H9 (cell line): Measurements from ENCODE around the gene CAGE1. TPM values are rescaled to one million over a fixed set of nuclear protein-coding genes. Genes with fewer than 3 reads are reported as not detected.

Source experiments
- DNase-seq: peaks from one replicate; pipeline ENCODE4 v3.0.0-alpha.2; 2017
- H2AFZ ChIP-seq: one replicate; pipeline ENCODE4 v1.6.1; 2013; ENCODE audit warnings: mild to moderate bottlenecking, low read length, control low read depth, moderate library complexity
- H2AK5ac ChIP-seq: 2 replicates; pipeline ENCODE4 v1.6.1; 2013; ENCODE audit warnings: low read length, control low read depth, mixed read lengths; ENCODE audit not compliant: insufficient read length
- H2BK120ac ChIP-seq: one replicate; pipeline ENCODE4 v1.6.1; 2013; ENCODE audit warnings: low read depth, mild to moderate bottlenecking, low read length, control low read depth, inconsistent platforms; ENCODE audit not compliant: poor library complexity, severe bottlenecking
- H2BK12ac ChIP-seq: 2 replicates; pipeline ENCODE4 v1.6.1; 2013; ENCODE audit warnings: low read length, control low read depth, mixed read lengths, low read depth; ENCODE audit not compliant: insufficient read length
- H2BK15ac ChIP-seq: 2 replicates; pipeline ENCODE4 v1.6.1; 2013; ENCODE audit warnings: low read depth, low read length, control low read depth
- H2BK20ac ChIP-seq: one replicate; pipeline ENCODE4 v1.6.1; 2013; ENCODE audit warnings: low read depth, mild to moderate bottlenecking, low read length, control low read depth, inconsistent platforms; ENCODE audit not compliant: poor library complexity, severe bottlenecking
- H2BK5ac ChIP-seq: 2 replicates; pipeline ENCODE4 v1.6.1; 2013; ENCODE audit warnings: low read length, control low read depth, mixed read lengths; ENCODE audit not compliant: insufficient read length
- H3K14ac ChIP-seq: 2 replicates; pipeline ENCODE4 v1.6.1; 2013; ENCODE audit warnings: low read length, control low read depth; ENCODE audit not compliant: insufficient read depth
- H3K18ac ChIP-seq: 2 replicates; pipeline ENCODE4 v1.6.1; 2013; ENCODE audit warnings: low read depth, mild to moderate bottlenecking, mixed read lengths, low read length, control low read depth; ENCODE audit not compliant: insufficient read length
- H3K23ac ChIP-seq: 2 replicates; pipeline ENCODE4 v1.6.1; 2013; ENCODE audit warnings: low read length, control low read depth, mixed read lengths, low read depth; ENCODE audit not compliant: insufficient read length
- H3K23me2 ChIP-seq: 2 replicates; pipeline ENCODE4 v1.6.1; 2013; ENCODE audit warnings: low read depth, mild to moderate bottlenecking, mixed read lengths, low read length, control low read depth; ENCODE audit not compliant: insufficient read length, poor library complexity, severe bottlenecking
- H3K27ac ChIP-seq: 2 replicates; pipeline ENCODE4 v1.5.1; 2013; ENCODE audit warnings: low read length, control low read depth, mixed read lengths, low read depth; ENCODE audit not compliant: insufficient read length
- H3K27me3 ChIP-seq: 2 replicates; pipeline ENCODE4 v1.6.1; 2013; ENCODE audit warnings: low read length, control low read depth, inconsistent platforms; ENCODE audit not compliant: insufficient read depth
- H3K4ac ChIP-seq: 2 replicates; pipeline ENCODE4 v1.6.1; 2013; ENCODE audit warnings: low read depth, mild to moderate bottlenecking, control low read depth, inconsistent platforms, low read length, moderate library complexity
- H3K4me1 ChIP-seq: 2 replicates; pipeline ENCODE4 v1.6.1; 2013; ENCODE audit warnings: low read length, control low read depth, inconsistent platforms; ENCODE audit not compliant: insufficient read depth
- H3K4me2 ChIP-seq: 2 replicates; pipeline ENCODE4 v1.6.1; 2013; ENCODE audit warnings: low read length, control low read depth, mixed read lengths; ENCODE audit not compliant: insufficient read length, insufficient read depth
- H3K56ac ChIP-seq: 2 replicates; pipeline ENCODE4 v1.6.1; 2013; ENCODE audit warnings: low read depth, mild to moderate bottlenecking, mixed read lengths, low read length, control low read depth; ENCODE audit not compliant: insufficient read length
- H3K79me1 ChIP-seq: 2 replicates; pipeline ENCODE4 v1.6.1; 2013; ENCODE audit warnings: low read depth, mild to moderate bottlenecking, moderate library complexity, low read length, control low read depth, inconsistent platforms; ENCODE audit not compliant: insufficient read depth, poor library complexity, severe bottlenecking
- H3K79me2 ChIP-seq: 2 replicates; pipeline ENCODE4 v1.6.1; 2013; ENCODE audit warnings: low read length, control low read depth, inconsistent platforms; ENCODE audit not compliant: insufficient read depth
- H3K9ac ChIP-seq: 2 replicates; pipeline ENCODE4 v1.6.1; 2013; ENCODE audit warnings: low read length, control low read depth, mixed read lengths; ENCODE audit not compliant: insufficient read length; ENCODE audit errors: extremely low read depth
- H3K9me3 ChIP-seq: one replicate; pipeline ENCODE4 v1.6.1; 2013; ENCODE audit warnings: low read depth, low read length, inconsistent platforms; ENCODE audit not compliant: control insufficient read depth
- H3T11ph ChIP-seq: one replicate; pipeline ENCODE4 v1.6.1; 2013; ENCODE audit warnings: mild to moderate bottlenecking, low read length, control low read depth, inconsistent platforms
- H4K20me1 ChIP-seq: one replicate; pipeline ENCODE4 v1.6.1; 2013; ENCODE audit not compliant: control insufficient read depth, insufficient read length, insufficient read depth
- H4K5ac ChIP-seq: 2 replicates; pipeline ENCODE4 v1.6.1; 2013; ENCODE audit warnings: low read depth, mild to moderate bottlenecking, mixed read lengths, low read length, control low read depth; ENCODE audit not compliant: insufficient read length
- H4K8ac ChIP-seq: replicated peaks from 2 replicates; pipeline ENCODE4 v1.6.1; 2013; ENCODE audit warnings: low read length, control low read depth, mixed read lengths, low read depth; ENCODE audit not compliant: insufficient read length
- H4K91ac ChIP-seq: 2 replicates; pipeline ENCODE4 v1.6.1; 2013; ENCODE audit warnings: low read depth, mild to moderate bottlenecking, moderate library complexity, mixed read lengths, low read length, control low read depth; ENCODE audit not compliant: insufficient read length
- H3K27ac Mint-ChIP-seq, 3 experiments: 2 replicates in 2 of 3; 3 replicates in 1 of 3; pipeline ENCODE4 v1.8.0; 2020 to 2021; ENCODE audit warnings: mixed read lengths in 3 of 3, mild to moderate bottlenecking in 1 of 3, moderate library complexity in 1 of 3
- H3K27me3 Mint-ChIP-seq: 2 replicates; pipeline ENCODE4 v1.8.0; 2021; ENCODE audit warnings: low read depth, mild to moderate bottlenecking, moderate library complexity, mixed read lengths
- H3K36me3 Mint-ChIP-seq, 3 experiments: 2 replicates in 2 of 3; 3 replicates in 1 of 3; pipeline ENCODE4 v1.8.0; 2020 to 2021; ENCODE audit warnings: low read depth in 3 of 3, mixed read lengths in 3 of 3; ENCODE audit not compliant: insufficient read depth in 1 of 3
- H3K4me1 Mint-ChIP-seq, 2 experiments: 2 replicates each; pipeline ENCODE4 v1.8.0; 2020; ENCODE audit warnings: mixed read lengths in 2 of 2
- H3K4me3 Mint-ChIP-seq, 2 experiments: 2 replicates in 1 of 2; 3 replicates in 1 of 2; pipeline ENCODE4 v1.8.0; 2020 to 2021; ENCODE audit warnings: mild to moderate bottlenecking in 2 of 2, mixed read lengths in 2 of 2, moderate library complexity in 1 of 2
- H3K9me3 Mint-ChIP-seq, 2 experiments: 2 replicates in 1 of 2; 3 replicates in 1 of 2; pipeline ENCODE4 v1.8.0; 2020; ENCODE audit warnings: mild to moderate bottlenecking in 2 of 2, mixed read lengths in 2 of 2, moderate library complexity in 1 of 2
- CTCF ChIP-seq: fragments of 200-600 bp; sonication (generic); conservative IDR thresholded peaks from 3 replicates; pipeline ENCODE4 v1.8.0; 2021; ENCODE audit warnings: antibody characterized with exemption, mild to moderate bottlenecking
- WGBS: extraction: QIAGEN DNeasy Blood & Tissue Kit; methylation state at CpG from one replicate; pipeline ENCODE4 v1.1.7; 2013; ENCODE audit warnings: missing lambda C conversion rate, low lambda C conversion rate, mixed read lengths; ENCODE audit not compliant: insufficient read length; ENCODE audit errors: extremely low coverage; 5-methylcytosine and 5-hydroxymethylcytosine counted together
- total RNA-seq: library from RNA; stranded (reverse); gene quantifications from 2 replicates; pipeline ENCODE4 v1.2.1, GENCODE V29; 2021

The CAGE1 gene
- total RNA-seq, 1 experiment from 2014 or later: 0.28 TPM

GRCh38 chr6:7304821-7305220, 84.7 kb downstream of the CAGE1 start:
- H4K91ac ChIP-seq: no peak overlapping the region
- no peak overlapping the region for H3K4me2 ChIP-seq
- H4K20me1 ChIP-seq: no peaks in the 10 kb centered on the region
- no peak overlapping the region for H2BK15ac ChIP-seq
- H3K23me2 ChIP-seq: no peaks in the 10 kb centered on the region
- Mint-ChIP-seq H3K27me3 (no peaks in the 10 kb centered on the region), H3K4me1 (peaks cover 0 to 3% of the 10 kb centered on the region in 2 experiments; a peak in 1 of 4 replicates), H3K36me3 (peaks cover 44 to 85% (median 74%) of the 10 kb centered on the region in 3 experiments; a peak in 6 of 7 replicates), H3K9me3 (no peaks in the 10 kb centered on the region), H3K27ac (no peak overlapping the region), H3K4me3 (no peak overlapping the region)
- peaks cover 3% of the 10 kb centered on the region for H3K79me1 ChIP-seq
- H3K79me2 ChIP-seq: no peaks in the 10 kb centered on the region; the same call in 1 of the 2 replicates
- H3K56ac ChIP-seq: no peak overlapping the region
- H4K8ac ChIP-seq: no peak overlapping the region
- no peak overlapping the region for H2BK12ac ChIP-seq
- no peak overlapping the region for H3K18ac ChIP-seq
- no peaks in the 10 kb centered on the region for H3K9me3 ChIP-seq
- no peak overlapping the region for H3K9ac ChIP-seq
- H2BK5ac ChIP-seq: no peak overlapping the region
- H2BK120ac ChIP-seq: no peak overlapping the region
- no peaks in the 10 kb centered on the region for H3K4me1 ChIP-seq
- no peak overlapping the region for H2BK20ac ChIP-seq
- no peak overlapping the region for H3K4ac ChIP-seq
- no peak overlapping the region for H2AFZ ChIP-seq
- H3K27ac ChIP-seq: no peak overlapping the region
- no peaks in the 10 kb centered on the region for H3K27me3 ChIP-seq
- no peak overlapping the region for H3K14ac ChIP-seq
- no CpG with 5 or more reads among the region's 1 CpG for WGBS
- H4K5ac ChIP-seq: no peak overlapping the region
- TF ChIP-seq CTCF: no peak
- H3T11ph ChIP-seq: no peak overlapping the region
- DNase-seq: no peak
- no peak overlapping the region for H2AK5ac ChIP-seq
- H3K23ac ChIP-seq: no peak overlapping the region
